Measurements from ENCODE around the gene TNNI2.

Gene TNNI2

GRCh38 chr11:1846453-1846932 lies 7.7 kb downstream of the TNNI2 start:
- TF ChIP-seq REST (IDR thresholded peaks at IDR 0.05; ENCODE audit: low read depth) = no peak
- TF ChIP-seq TEAD4 (IDR thresholded peaks at IDR 0.05) = no peak
- TF ChIP-seq TCF12 (IDR thresholded peaks at IDR 0.05; ENCODE audit: low read depth) = no peak
- no peak for TF ChIP-seq FOXM1 (IDR thresholded peaks at IDR 0.05; ENCODE audit: borderline replicate concordance, low read depth)
- TF ChIP-seq CEBPB (IDR thresholded peaks at IDR 0.05) = no peak
- no peak for TF ChIP-seq YY1 (IDR thresholded peaks at IDR 0.05; ENCODE audit: low read depth)
- no peak for TF ChIP-seq MAX (IDR thresholded peaks at IDR 0.05)
- TF ChIP-seq EP300 (IDR thresholded peaks at IDR 0.05; ENCODE audit: borderline replicate concordance) = no peak
- no peak for TF ChIP-seq CREB1 (IDR thresholded peaks at IDR 0.05; ENCODE audit: low read depth)
- no peak for TF ChIP-seq TAF1 (IDR thresholded peaks at IDR 0.05; ENCODE audit: low read depth)
- TF ChIP-seq RAD21 (IDR thresholded peaks at IDR 0.05; ENCODE audit: low read depth) = no peak
- TF ChIP-seq USF1 (IDR thresholded peaks at IDR 0.05) = no peak
- TF ChIP-seq NFIC (IDR thresholded peaks at IDR 0.05) = no peak
- TF ChIP-seq ZBTB7A (IDR thresholded peaks at IDR 0.05; ENCODE audit: low read depth) = no peak

GRCh38 chr11:1847006-1847735 lies 8.4 kb downstream of the TNNI2 start:
- TF ChIP-seq TEAD4 (IDR thresholded peaks at IDR 0.05) = no peak
- no peak for TF ChIP-seq CREB1 (IDR thresholded peaks at IDR 0.05; ENCODE audit: low read depth)
- TF ChIP-seq ZBTB7A (IDR thresholded peaks at IDR 0.05; ENCODE audit: low read depth) = no peak
- TF ChIP-seq EP300 (IDR thresholded peaks at IDR 0.05; ENCODE audit: borderline replicate concordance) = no peak
- no peak for TF ChIP-seq CEBPB (IDR thresholded peaks at IDR 0.05)
- no peak for TF ChIP-seq REST (IDR thresholded peaks at IDR 0.05; ENCODE audit: low read depth)
- TF ChIP-seq YY1 (IDR thresholded peaks at IDR 0.05; ENCODE audit: low read depth) = no peak
- TF ChIP-seq MAX (IDR thresholded peaks at IDR 0.05) = no peak
- no peak for TF ChIP-seq NFIC (IDR thresholded peaks at IDR 0.05)

GRCh38 chr11:1847926-1848639 lies 9.3 kb downstream of the TNNI2 start:
- no peak for TF ChIP-seq EGR1 (IDR thresholded peaks at IDR 0.05)
- no peak for TF ChIP-seq ZBTB7A (IDR thresholded peaks at IDR 0.05; ENCODE audit: low read depth)
- no peak for TF ChIP-seq EP300 (IDR thresholded peaks at IDR 0.05; ENCODE audit: borderline replicate concordance)
- no peak for TF ChIP-seq RAD21 (IDR thresholded peaks at IDR 0.05; ENCODE audit: low read depth)
- no peak for TF ChIP-seq TCF12 (IDR thresholded peaks at IDR 0.05; ENCODE audit: low read depth)
- no peak for TF ChIP-seq USF1 (IDR thresholded peaks at IDR 0.05)
- TF ChIP-seq CREB1 (IDR thresholded peaks at IDR 0.05; ENCODE audit: low read depth) = no peak
- TF ChIP-seq REST (IDR thresholded peaks at IDR 0.05; ENCODE audit: low read depth) = no peak
- TF ChIP-seq MAX (IDR thresholded peaks at IDR 0.05) = no peak
- no peak for TF ChIP-seq CEBPB (IDR thresholded peaks at IDR 0.05)
- no peak for TF ChIP-seq YY1 (IDR thresholded peaks at IDR 0.05; ENCODE audit: low read depth)
- TF ChIP-seq TEAD4 (IDR thresholded peaks at IDR 0.05) = no peak
- no peak for TF ChIP-seq FOXM1 (IDR thresholded peaks at IDR 0.05; ENCODE audit: borderline replicate concordance, low read depth)
- TF ChIP-seq NFIC (IDR thresholded peaks at IDR 0.05) = no peak
- TF ChIP-seq TAF1 (IDR thresholded peaks at IDR 0.05; ENCODE audit: low read depth) = no peak
